SK-N-SH (cell line): ENCODE measurements around the gene CRB2. TPM values are rescaled to one million over a fixed set of nuclear protein-coding genes. Genes with fewer than 3 reads are reported as not detected.

ENCODE experiments used
- CTCF ChIA-PET: fragments of 300-600, 350-600 bp; formaldehyde crosslinking; extraction: SDS; loops from one replicate; lab custom pipeline; 2021; lab: Yijun Ruan, JAX
- POLR2A ChIA-PET: fragments of 350-600 bp; sonication (Branson Sonifier 250); formaldehyde crosslinking; extraction: SDS; loops from one replicate; lab custom pipeline; 2020; ENCODE audit warnings: antibody characterized with exemption, inconsistent platforms; lab: Yijun Ruan, JAX
- DNase-seq: peaks from one replicate; pipeline ENCODE4 v3.0.0; 2012
- H2AFZ ChIP-seq: fragments of 200-600 bp; sonication (generic); 2 replicates; pipeline ENCODE4 v1.8.1; 2016; ENCODE audit warnings: antibody characterized with exemption, mild to moderate bottlenecking, low read depth
- H3F3A ChIP-seq: fragments of 200-600 bp; sonication (generic); replicated peaks from 2 replicates; pipeline ENCODE3; 2016; ENCODE audit warnings: antibody characterized with exemption, mild to moderate bottlenecking; ENCODE audit not compliant: insufficient read depth
- H3K27ac ChIP-seq, 2 experiments: fragments of 200-500 bp in 1 of 2; fragments of 200-600 bp in 1 of 2; sonication (Bioruptor generic) in 1 of 2; sonication (generic), shearing (Covaris generic) in 1 of 2; 2 replicates each; pipeline versions ENCODE4 v1.5.1 to v1.6.1; 2014 to 2016; ENCODE audit warnings: low read depth in 2 of 2, inconsistent platforms in 1 of 2, low read length in 1 of 2, mild to moderate bottlenecking in 1 of 2, mixed read lengths in 1 of 2
- H3K27me3 ChIP-seq: fragments of 200-600 bp; sonication (generic), shearing (Covaris generic); 2 replicates; pipeline ENCODE4 v1.6.1; 2016; ENCODE audit warnings: mixed run types; ENCODE audit not compliant: insufficient read depth
- H3K36me3 ChIP-seq, 2 experiments: fragments of 200-500 bp in 1 of 2; fragments of 200-600 bp in 1 of 2; sonication (Bioruptor generic) in 1 of 2; sonication (generic) in 1 of 2; replicated peaks in 1 of 2; 2 replicates each; pipeline versions ENCODE3 to v1.5.1; 2014 to 2016; ENCODE audit warnings: low read length in 1 of 2, mild to moderate bottlenecking in 1 of 2; ENCODE audit not compliant: insufficient read depth in 2 of 2, control insufficient read depth in 1 of 2
- H3K4me1 ChIP-seq, 2 experiments: fragments of 200-500 bp in 1 of 2; fragments of 200-600 bp in 1 of 2; sonication (Bioruptor generic) in 1 of 2; sonication (generic), shearing (Covaris generic) in 1 of 2; 2 replicates each; pipeline versions ENCODE4 v1.5.1 to v1.6.1; 2014 to 2016; ENCODE audit warnings: low read depth in 1 of 2, low read length in 1 of 2, mixed run types in 1 of 2; ENCODE audit not compliant: insufficient read depth in 2 of 2, control insufficient read depth in 1 of 2
- H3K4me2 ChIP-seq: fragments of 200-600 bp; sonication (generic), shearing (Covaris generic); 2 replicates; pipeline ENCODE4 v1.6.1; 2017; ENCODE audit warnings: mixed run types
- H3K4me3 ChIP-seq, 2 experiments: fragments of 200-500 bp in 1 of 2; fragments of 200-600 bp in 1 of 2; sonication (Bioruptor generic) in 1 of 2; sonication (generic), shearing (Covaris generic) in 1 of 2; 2 replicates each; pipeline versions ENCODE4 v1.5.1 to v1.8.1; 2014 to 2016; ENCODE audit warnings: low read depth in 2 of 2, inconsistent platforms in 1 of 2, low read length in 1 of 2, mild to moderate bottlenecking in 1 of 2, mixed read lengths in 1 of 2, moderate library complexity in 1 of 2
- H3K79me2 ChIP-seq: fragments of 200-600 bp; sonication (generic); 2 replicates; pipeline ENCODE4 v1.8.1; 2017; ENCODE audit warnings: mild to moderate bottlenecking; ENCODE audit not compliant: insufficient read depth
- H3K9ac ChIP-seq: fragments of 200-600 bp; sonication (generic); 2 replicates; pipeline ENCODE4 v1.6.1; 2017; ENCODE audit warnings: mixed run types
- H3K9me2 ChIP-seq: fragments of 200-600 bp; sonication (generic); 2 replicates; pipeline ENCODE4 v1.6.1; 2017; ENCODE audit warnings: mixed run types
- H3K9me3 ChIP-seq: fragments of 200-600 bp; sonication (generic); 2 replicates; pipeline ENCODE4 v1.6.1; 2017; ENCODE audit warnings: mixed run types, mild to moderate bottlenecking, moderate library complexity
- H4K20me1 ChIP-seq: fragments of 200-600 bp; sonication (generic); 2 replicates; pipeline ENCODE4 v1.6.1; 2017; ENCODE audit warnings: mild to moderate bottlenecking, mixed run types; ENCODE audit not compliant: insufficient read depth
- FOSL2 ChIP-seq: IDR thresholded peaks from 2 replicates; pipeline ENCODE4 v1.4.0; 2012; ENCODE audit warnings: low read depth, mild to moderate bottlenecking, moderate library complexity, borderline replicate concordance
- FOXM1 ChIP-seq: IDR thresholded peaks from 2 replicates; pipeline ENCODE4 v1.4.0; 2012; ENCODE audit warnings: low read depth, mild to moderate bottlenecking
- MEF2A ChIP-seq: IDR thresholded peaks from 2 replicates; pipeline ENCODE4 v1.4.0; 2012; ENCODE audit warnings: low read depth, borderline replicate concordance
- RCOR1 ChIP-seq: fragments of 150-350 bp; IDR thresholded peaks from 2 replicates; pipeline ENCODE4 v1.6.1; 2017; ENCODE audit warnings: antibody characterized with exemption, low read length
- RFX5 ChIP-seq: IDR thresholded peaks from 2 replicates; pipeline ENCODE4 v1.6.1; 2012; ENCODE audit warnings: mild to moderate bottlenecking, improper control_type of control experiment, low read length
- RXRA ChIP-seq: IDR thresholded peaks from 2 replicates; pipeline ENCODE4 v1.4.0; 2012; ENCODE audit warnings: low read depth, mild to moderate bottlenecking, borderline replicate concordance
- TAF1 ChIP-seq: IDR thresholded peaks from 2 replicates; pipeline ENCODE4 v1.6.1; 2012; ENCODE audit warnings: low read depth, mild to moderate bottlenecking, low read length, moderate library complexity, borderline replicate concordance
- TEAD4 ChIP-seq: IDR thresholded peaks from 2 replicates; pipeline ENCODE4 v1.4.0; 2012; ENCODE audit warnings: mild to moderate bottlenecking, borderline replicate concordance; ENCODE audit not compliant: insufficient read depth
- WGBS: methylation state at CpG from one replicate; pipeline ENCODE4 v1.1.6; 2017; ENCODE audit warnings: low lambda C conversion rate; 5-methylcytosine and 5-hydroxymethylcytosine counted together
- polyA plus RNA-seq, 3 experiments: library from polyadenylated mRNA; depleted of rRNA; stranded (reverse); fragments of >200 nt; gene quantifications; 2 replicates each; pipeline ENCODE4 v1.2.3, GENCODE V29; 2012
- TF ChIP-seq, protein P1 (sequence below): fragments of 150-350 bp; IDR thresholded peaks from 2 replicates; pipeline ENCODE4 v1.6.1; 2017; ENCODE audit warnings: antibody characterized with exemption, low read length, low read depth, borderline replicate concordance
- TF ChIP-seq, protein P2 (sequence below): IDR thresholded peaks from 2 replicates; pipeline ENCODE4 v1.6.1; 2012; ENCODE audit warnings: mild to moderate bottlenecking, low read depth, low read length, moderate library complexity
- TF ChIP-seq, protein P3 (sequence below): IDR thresholded peaks from 2 replicates; pipeline ENCODE4; 2012
- TF ChIP-seq, protein P4 (sequence below): IDR thresholded peaks from 2 replicates; pipeline ENCODE4 v1.4.0; 2012; ENCODE audit warnings: low read depth, borderline replicate concordance

The CRB2 gene
- polyA plus RNA-seq, 1 of the 3 experiments (the other 2 are of a cell fraction): not detected

DNA sequence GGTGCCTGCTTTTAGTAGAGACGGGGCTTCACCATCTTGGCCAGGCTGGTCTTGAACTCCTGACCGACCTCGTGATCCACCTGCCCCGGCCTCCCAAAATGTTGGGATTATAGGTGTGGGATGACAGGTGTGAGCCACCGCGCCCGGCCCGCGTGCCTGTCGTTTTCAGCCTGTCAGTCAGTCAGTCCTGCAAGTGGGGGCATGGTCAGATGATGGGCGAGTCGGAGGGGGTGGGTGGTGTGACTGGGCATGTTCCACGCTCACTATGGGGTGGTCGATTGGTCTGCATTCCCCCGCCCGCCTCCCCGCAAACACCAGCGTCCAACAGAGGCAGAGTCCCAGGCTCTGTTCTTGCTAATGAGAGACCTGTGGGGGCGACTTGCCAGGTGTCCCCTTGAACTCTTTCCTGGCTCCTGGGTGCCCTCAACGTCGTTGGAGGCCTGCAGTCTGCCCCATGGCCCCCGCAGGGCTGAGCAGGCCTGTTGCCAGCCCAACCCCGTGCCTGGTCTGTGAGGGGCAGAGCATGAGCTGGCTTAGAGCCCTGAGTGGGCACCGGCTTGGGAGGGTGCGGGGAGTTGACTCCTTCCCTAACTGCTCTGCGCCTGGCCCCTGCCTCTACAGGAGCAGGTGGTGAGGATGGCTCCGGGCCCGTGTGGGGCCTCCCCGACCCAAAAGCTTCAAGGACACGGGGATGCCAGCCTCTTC lies 23.1 kb downstream of the CRB2 start:
- TF ChIP-seq TAF1 (no peak), RXRA (no peak), FOSL2 (no peak), TEAD4 (no peak), MEF2A (no peak), FOXM1 (no peak), RCOR1 (no peak), RFX5 (no peak)
- TF ChIP-seq, protein P1, sequence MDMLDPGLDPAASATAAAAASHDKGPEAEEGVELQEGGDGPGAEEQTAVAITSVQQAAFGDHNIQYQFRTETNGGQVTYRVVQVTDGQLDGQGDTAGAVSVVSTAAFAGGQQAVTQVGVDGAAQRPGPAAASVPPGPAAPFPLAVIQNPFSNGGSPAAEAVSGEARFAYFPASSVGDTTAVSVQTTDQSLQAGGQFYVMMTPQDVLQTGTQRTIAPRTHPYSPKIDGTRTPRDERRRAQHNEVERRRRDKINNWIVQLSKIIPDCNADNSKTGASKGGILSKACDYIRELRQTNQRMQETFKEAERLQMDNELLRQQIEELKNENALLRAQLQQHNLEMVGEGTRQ: no peak
- TF ChIP-seq, protein P2, sequence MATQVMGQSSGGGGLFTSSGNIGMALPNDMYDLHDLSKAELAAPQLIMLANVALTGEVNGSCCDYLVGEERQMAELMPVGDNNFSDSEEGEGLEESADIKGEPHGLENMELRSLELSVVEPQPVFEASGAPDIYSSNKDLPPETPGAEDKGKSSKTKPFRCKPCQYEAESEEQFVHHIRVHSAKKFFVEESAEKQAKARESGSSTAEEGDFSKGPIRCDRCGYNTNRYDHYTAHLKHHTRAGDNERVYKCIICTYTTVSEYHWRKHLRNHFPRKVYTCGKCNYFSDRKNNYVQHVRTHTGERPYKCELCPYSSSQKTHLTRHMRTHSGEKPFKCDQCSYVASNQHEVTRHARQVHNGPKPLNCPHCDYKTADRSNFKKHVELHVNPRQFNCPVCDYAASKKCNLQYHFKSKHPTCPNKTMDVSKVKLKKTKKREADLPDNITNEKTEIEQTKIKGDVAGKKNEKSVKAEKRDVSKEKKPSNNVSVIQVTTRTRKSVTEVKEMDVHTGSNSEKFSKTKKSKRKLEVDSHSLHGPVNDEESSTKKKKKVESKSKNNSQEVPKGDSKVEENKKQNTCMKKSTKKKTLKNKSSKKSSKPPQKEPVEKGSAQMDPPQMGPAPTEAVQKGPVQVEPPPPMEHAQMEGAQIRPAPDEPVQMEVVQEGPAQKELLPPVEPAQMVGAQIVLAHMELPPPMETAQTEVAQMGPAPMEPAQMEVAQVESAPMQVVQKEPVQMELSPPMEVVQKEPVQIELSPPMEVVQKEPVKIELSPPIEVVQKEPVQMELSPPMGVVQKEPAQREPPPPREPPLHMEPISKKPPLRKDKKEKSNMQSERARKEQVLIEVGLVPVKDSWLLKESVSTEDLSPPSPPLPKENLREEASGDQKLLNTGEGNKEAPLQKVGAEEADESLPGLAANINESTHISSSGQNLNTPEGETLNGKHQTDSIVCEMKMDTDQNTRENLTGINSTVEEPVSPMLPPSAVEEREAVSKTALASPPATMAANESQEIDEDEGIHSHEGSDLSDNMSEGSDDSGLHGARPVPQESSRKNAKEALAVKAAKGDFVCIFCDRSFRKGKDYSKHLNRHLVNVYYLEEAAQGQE: no peak
- TF ChIP-seq, protein P3, sequence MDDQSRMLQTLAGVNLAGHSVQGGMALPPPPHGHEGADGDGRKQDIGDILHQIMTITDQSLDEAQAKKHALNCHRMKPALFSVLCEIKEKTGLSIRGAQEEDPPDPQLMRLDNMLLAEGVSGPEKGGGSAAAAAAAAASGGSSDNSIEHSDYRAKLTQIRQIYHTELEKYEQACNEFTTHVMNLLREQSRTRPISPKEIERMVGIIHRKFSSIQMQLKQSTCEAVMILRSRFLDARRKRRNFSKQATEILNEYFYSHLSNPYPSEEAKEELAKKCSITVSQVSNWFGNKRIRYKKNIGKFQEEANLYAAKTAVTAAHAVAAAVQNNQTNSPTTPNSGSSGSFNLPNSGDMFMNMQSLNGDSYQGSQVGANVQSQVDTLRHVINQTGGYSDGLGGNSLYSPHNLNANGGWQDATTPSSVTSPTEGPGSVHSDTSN: no peak
- TF ChIP-seq, protein P4, sequence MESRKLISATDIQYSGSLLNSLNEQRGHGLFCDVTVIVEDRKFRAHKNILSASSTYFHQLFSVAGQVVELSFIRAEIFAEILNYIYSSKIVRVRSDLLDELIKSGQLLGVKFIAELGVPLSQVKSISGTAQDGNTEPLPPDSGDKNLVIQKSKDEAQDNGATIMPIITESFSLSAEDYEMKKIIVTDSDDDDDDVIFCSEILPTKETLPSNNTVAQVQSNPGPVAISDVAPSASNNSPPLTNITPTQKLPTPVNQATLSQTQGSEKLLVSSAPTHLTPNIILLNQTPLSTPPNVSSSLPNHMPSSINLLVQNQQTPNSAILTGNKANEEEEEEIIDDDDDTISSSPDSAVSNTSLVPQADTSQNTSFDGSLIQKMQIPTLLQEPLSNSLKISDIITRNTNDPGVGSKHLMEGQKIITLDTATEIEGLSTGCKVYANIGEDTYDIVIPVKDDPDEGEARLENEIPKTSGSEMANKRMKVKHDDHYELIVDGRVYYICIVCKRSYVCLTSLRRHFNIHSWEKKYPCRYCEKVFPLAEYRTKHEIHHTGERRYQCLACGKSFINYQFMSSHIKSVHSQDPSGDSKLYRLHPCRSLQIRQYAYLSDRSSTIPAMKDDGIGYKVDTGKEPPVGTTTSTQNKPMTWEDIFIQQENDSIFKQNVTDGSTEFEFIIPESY: no peak

More for the DNA sequence above, 23.1 kb downstream of the CRB2 start:
- Histone ChIP-seq H4K20me1 (no peaks in the 10 kb centered on the region), H2AFZ (no peak overlapping the region), H3K36me3 (no peaks in the 10 kb centered on the region), H3K9me2 (no peaks in the 10 kb centered on the region), H3K4me2 (no peak overlapping the region), H3K9ac (no peak overlapping the region), H3K4me3 (no peak overlapping the region), H3K4me1 (peaks cover 0 to 18% of the 10 kb centered on the region in 2 experiments; a peak in 1 of 4 replicates), H3K27me3 (peaks cover 5% of the 10 kb centered on the region), H3K9me3 (no peaks in the 10 kb centered on the region), H3K27ac (no peak overlapping the region), H3F3A (no peaks in the 10 kb centered on the region), H3K79me2 (no peaks in the 10 kb centered on the region)
- ChIA-PET CTCF (interaction anchor here (20.5 kb wide), 1 partner anchor 27 kb away, joined by 331 read pairs; the partner anchor contains the start of gene CRB2), POLR2A (no interaction called here)
- no peak for DNase-seq
- WGBS: 84% methylated on average over 17 of the region's 30 CpGs
